HG03469 (cell line): Measurements from ENCODE around the gene SPRED3.

Source experiments
- ATAC-seq: cut with Tn5 transposase; IDR thresholded peaks from one replicate; pipeline ENCODE4 v1.9.1; 2021; ENCODE audit warnings: mild to moderate bottlenecking, moderate library complexity, moderate number of reproducible peaks; ENCODE audit not compliant: unreplicated experiment

Gene SPRED3

GRCh38 chr19:38443458-38443999 lies 55.0 kb downstream of the SPRED3 start:
- no peak for ATAC-seq

GRCh38 chr19:38444026-38444425 lies 55.5 kb downstream of the SPRED3 start:
- no peak for ATAC-seq

- no peak for ATAC-seq
These were observed 56.9 kb downstream of the SPRED3 start for GRCh38 chr19:38445362-38445761.

GRCh38 chr19:38448225-38448624 lies 59.7 kb downstream of the SPRED3 start:
- no peak for ATAC-seq
